Stimulated activated CD8-positive, alpha-beta memory T cell treated with anti-CD3 and anti-CD28 coated beads, Interleukin-7, amount 100 ng/mL, for 1 hour (primary cell): ENCODE data around the gene SLC13A4.
"Not testable (repeated sequence)": the region's sequence is repeated elsewhere in the genome, so short reads cannot be mapped to it uniquely, and the experiment has no call there.

ENCODE experiments used
- DNase-seq, 2 donors: peaks; one replicate each; pipeline ENCODE4 v3.0.0-alpha.2; 2020; ENCODE audit warnings: low read depth in 2 of 2

Gene SLC13A4

GRCh38 chr7:135697276-135698049, 30.5 kb downstream of the SLC13A4 start:
- no peak for DNase-seq

- no peak for DNase-seq
Measured at GRCh38 chr7:135693558-135693957, 34.4 kb downstream of the SLC13A4 start.

GRCh38 chr7:135692606-135693005, 35.4 kb downstream of the SLC13A4 start:
- not testable (repeated sequence) for DNase-seq

- DNase-seq = no peak
Measured at GRCh38 chr7:135692055-135692454, 35.9 kb downstream of the SLC13A4 start.

- DNase-seq = no peak
Measured at GRCh38 chr7:135690566-135690965, 37.4 kb downstream of the SLC13A4 start.

- DNase-seq = no peak
Measured at GRCh38 chr7:135687466-135687865, 40.5 kb downstream of the SLC13A4 start.

- DNase-seq = no peak
Measured at GRCh38 chr7:135685306-135686084, 42.5 kb downstream of the SLC13A4 start.

- no peak for DNase-seq
Measured at GRCh38 chr7:135684699-135685098, 43.3 kb downstream of the SLC13A4 start.

GRCh38 chr7:135684136-135684535, 43.9 kb downstream of the SLC13A4 start:
- no peak for DNase-seq

GRCh38 chr7:135683609-135684008, 44.4 kb downstream of the SLC13A4 start:
- no peak for DNase-seq

- no peak for DNase-seq
Measured at GRCh38 chr7:135682191-135682590, 45.8 kb downstream of the SLC13A4 start.

- DNase-seq = no peak
Measured at GRCh38 chr7:135681762-135682161, 46.2 kb downstream of the SLC13A4 start.

GRCh38 chr7:135678612-135679575, 49.1 kb downstream of the SLC13A4 start:
- no peak for DNase-seq

- DNase-seq = no peak
Measured at GRCh38 chr7:135673360-135673706, 54.7 kb downstream of the SLC13A4 start.

GRCh38 chr7:135672560-135673359, 55.2 kb downstream of the SLC13A4 start:
- no peak for DNase-seq

- DNase-seq = no peak
Measured at GRCh38 chr7:135670179-135670578, 57.8 kb downstream of the SLC13A4 start.

- no peak for DNase-seq
Measured at GRCh38 chr7:135669774-135670173, 58.2 kb downstream of the SLC13A4 start.

GRCh38 chr7:135668852-135669395, 59.1 kb downstream of the SLC13A4 start:
- not testable (repeated sequence) for DNase-seq

GRCh38 chr7:135667626-135668025, 60.4 kb downstream of the SLC13A4 start:
- DNase-seq = not testable (repeated sequence)

GRCh38 chr7:135666846-135667245, 61.1 kb downstream of the SLC13A4 start:
- DNase-seq = no peak

- DNase-seq = no peak
Measured at GRCh38 chr7:135666156-135666555, 61.8 kb downstream of the SLC13A4 start.
